HG03469 (cell line): Measurements from ENCODE around the gene PGRMC1.
A peak's percentile ranks its signal among the peaks of the same experiment; 100 is the strongest.
"Not testable (repeated sequence)": the region's sequence is repeated elsewhere in the genome, so short reads cannot be mapped to it uniquely, and the experiment has no call there.

Source experiments
- ATAC-seq: cut with Tn5 transposase; IDR thresholded peaks from one replicate; pipeline ENCODE4 v1.9.1; 2021; ENCODE audit warnings: mild to moderate bottlenecking, moderate library complexity, moderate number of reproducible peaks; ENCODE audit not compliant: unreplicated experiment

The PGRMC1 gene

GRCh38 chrX:119231936-119232445 lies 4.1 kb upstream of the PGRMC1 start:
- no peak for ATAC-seq

GRCh38 chrX:119235051-119235511 lies 1.0 kb upstream of the PGRMC1 start:
- ATAC-seq = no peak

DNA sequence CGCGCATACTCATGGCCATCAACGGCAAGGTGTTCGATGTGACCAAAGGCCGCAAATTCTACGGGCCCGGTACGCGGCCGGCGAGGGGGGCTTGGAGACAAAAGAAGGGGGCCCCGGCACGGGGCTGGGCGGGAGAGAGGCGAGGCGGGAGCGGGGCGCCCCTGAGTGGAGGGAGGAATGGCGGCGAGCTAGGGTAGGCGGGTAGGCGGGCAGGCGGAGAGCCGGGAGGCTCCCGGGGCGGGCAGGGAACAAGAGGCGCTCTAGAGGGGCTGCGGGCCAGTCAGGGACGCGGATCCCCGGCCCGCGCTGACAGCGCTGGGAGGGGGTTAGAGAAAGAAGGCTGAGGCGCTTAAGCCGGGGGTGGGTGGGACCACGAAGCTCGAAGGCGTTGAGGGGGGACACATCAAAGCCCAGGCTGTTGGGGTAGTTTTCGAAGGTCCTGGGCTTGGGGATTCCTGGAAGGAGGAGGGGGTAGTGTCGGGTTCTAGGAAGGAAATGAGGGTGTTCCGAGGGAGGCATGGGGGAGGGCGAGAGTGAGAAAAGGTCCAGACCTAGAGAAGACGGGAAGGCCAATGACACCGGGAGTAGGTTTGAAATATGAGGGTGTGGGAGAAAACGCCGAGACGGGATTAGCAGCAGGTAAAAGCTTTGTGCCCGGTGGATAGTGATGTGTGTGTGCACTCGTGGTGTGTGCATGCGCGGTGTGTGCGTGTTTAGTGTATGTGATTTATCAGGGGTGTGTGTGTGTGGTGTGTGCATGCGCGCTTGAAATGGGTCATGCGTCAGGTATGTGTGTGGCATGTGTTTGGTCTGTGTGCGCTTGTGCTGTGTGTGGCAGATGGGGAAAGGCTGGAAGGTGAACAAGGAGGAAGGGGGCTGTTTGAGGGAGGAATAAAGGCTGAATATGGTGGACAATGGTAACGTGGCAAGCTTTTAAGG lies 807 bp downstream of the PGRMC1 start:
- peak; percentile 2 for ATAC-seq

DNA sequence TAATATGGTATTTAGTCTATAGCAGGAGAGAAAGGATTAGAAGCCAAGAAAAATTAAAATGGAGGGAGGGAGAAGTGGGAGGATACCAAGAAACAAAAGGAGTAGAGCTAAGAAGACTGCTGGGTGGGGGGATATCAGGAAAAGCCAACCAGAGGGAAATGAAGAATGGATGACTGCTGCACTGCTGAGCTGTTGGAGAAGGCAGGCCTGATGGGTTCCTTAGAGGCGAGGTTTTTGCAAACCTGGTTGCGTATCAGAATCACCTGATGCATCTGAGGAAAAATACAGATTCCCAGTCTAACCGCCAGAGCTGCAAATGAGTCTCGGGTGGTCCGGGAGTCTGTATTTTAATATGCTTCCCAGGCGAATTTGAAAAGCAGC lies 1.5 kb downstream of the PGRMC1 start:
- no peak for ATAC-seq

DNA sequence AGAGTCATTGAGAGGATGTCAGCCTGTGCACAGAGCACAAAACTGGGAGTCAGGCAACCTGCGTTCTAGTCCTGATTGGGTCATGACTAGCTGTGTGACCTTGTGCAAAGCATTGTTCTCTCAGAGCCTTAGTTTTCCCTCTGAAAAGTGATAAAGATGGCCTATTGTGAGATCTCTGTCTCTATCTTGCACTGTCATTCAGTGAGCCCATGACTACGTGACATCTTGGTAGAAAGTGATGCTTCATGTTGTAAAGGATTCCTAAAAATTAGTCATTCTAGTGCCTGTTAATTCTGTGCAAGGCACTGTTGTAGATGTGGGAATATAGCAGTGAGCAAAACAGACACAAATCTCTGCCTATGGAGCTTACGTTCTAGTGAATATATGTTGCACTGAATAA lies 2.5 kb downstream of the PGRMC1 start:
- no peak for ATAC-seq

DNA sequence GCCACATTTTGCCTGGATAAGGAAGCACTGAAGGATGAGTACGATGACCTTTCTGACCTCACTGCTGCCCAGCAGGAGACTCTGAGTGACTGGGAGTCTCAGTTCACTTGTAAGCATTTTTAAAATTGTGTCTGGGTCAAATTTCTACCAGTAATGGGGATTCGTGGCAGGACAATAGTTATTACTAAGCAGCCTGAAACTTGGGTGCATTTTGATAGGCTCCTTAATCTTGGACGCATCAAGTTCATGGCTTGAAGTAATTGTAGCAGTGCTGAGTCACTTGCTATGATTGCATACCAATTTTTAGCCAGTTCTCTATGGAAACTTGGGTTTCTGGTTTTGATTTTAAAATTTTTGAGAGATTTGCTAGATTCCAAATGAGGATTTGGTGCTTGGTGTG lies 4.3 kb downstream of the PGRMC1 start:
- no peak for ATAC-seq

- no peak for ATAC-seq
Measured at GRCh38 chrX:119247702-119248101, 11.6 kb downstream of the PGRMC1 start.

GRCh38 chrX:119249891-119250290 lies 13.8 kb downstream of the PGRMC1 start:
- no peak for ATAC-seq

- no peak for ATAC-seq
Measured at GRCh38 chrX:119251386-119251785, 15.3 kb downstream of the PGRMC1 start.

DNA sequence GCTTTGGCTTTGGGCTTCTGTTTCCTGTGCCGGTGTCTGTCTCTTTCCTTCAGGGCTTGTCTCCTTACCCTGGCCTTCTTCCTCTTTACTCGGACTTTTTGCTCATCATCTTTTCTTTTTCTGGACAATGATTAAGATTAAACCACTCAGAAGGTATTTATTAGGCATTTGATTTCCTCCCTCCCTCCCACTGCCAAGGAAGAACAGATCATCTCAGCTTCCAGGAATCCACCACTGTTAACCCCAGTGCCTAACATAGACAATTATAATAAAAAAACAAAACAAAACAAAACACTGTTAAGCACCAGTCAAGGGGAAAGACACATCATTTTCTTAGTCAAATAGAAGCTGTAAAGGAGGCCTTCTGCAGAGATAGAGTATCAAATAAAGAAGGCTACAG lies 16.6 kb downstream of the PGRMC1 start:
- no peak for ATAC-seq

GRCh38 chrX:119266364-119266995 lies 30.4 kb downstream of the PGRMC1 start:
- no peak for ATAC-seq

DNA sequence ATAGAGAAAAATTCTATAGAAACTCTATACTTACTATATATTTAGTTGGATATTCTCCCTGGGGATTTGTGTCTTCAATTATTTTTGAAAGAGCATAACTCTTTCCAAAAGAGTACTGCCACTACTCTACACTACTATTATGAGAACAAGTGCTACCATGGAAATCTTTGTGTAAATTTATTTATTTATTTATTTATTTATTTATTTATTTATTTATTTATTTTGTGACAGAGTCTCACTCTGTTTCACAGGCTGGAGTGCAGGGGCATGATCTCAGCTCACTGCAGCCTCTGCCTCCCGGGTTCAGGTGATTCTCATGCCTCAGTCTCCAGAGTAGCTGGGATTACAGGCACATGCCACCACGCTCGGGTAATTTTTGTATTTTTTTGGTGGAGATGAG lies 31.0 kb downstream of the PGRMC1 start:
- ATAC-seq = not testable (repeated sequence)

DNA sequence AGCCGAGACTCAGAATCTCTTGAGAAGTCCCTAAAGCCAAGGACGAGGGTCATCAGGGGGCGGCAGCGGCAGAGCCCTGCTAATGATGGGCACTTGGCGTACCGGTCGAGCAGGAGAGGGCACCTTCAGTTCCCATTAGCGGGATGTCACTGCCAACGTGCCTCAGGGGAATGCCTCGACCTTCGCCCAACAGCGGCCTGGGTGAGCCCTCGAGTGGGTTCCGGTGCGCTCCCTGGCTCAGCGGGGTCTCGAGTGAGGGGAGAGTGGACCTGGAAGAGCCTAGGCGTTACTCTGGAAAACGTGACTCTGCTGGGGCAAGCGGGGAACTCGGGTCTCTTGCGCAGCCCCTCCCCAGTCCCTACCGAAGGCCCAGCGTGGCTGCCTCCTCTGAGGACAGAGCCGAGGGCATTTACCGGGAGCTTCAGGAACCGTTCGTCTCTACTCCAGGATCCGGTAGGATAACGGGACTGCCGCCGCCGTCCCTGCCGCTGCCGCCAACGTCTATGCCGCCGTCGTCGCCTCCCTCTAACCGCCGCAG lies 36.9 kb downstream of the PGRMC1 start:
- no peak for ATAC-seq

DNA sequence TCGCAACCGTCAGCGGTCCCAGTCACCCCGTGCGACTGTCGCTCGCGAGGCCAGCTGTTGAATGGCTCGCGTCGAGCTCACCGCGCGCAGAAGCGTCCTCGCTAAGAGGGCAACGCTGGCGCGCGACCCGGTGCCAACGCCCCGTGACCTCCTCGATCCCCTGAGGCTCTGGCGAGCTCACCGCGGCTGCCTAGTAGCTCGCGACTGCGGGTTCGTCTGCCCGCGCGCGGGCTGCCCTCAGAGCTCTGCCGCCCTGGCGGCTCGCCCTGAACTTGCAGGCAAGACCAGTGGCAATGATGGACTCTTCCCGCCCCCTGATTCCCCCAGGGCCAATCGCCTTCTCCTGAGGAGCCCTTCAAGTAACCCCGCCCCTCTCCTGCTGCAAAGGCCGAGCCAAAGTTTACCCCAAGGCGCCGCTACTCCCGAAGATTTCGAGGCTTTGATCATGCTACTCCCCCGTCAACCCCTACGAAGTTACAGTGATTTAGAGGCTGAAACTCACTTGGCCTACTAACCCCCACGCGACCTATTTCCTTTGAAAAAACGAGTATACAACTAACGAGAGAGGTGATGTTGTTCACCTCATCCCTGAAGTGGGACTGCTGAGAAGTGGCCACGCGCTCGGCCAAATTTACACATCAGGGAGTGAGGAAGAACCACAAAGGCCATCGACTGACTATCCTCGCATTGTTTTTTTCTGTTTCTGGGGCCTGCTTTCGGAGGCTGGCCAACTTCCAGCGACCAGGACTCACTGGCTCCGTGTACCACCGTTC lies 37.5 kb downstream of the PGRMC1 start:
- ATAC-seq = no peak

DNA sequence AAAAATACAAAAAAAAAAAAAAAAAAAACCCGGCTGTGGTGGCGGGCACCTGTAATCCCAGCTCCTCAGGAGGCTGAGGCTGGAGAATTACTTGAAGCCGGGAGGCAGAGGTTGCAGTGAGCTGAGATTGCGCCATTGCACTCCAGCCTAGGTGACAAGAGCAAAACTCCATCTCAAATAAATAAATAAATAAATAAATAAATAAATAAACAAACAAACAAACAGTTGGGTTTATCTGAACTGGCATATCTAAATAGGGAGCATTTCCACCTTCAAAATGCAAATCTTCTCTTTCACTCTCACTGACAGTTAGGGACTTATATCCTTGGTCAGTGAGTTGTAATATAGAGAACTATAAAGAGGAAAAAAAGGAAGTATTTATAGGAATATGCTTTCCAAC lies 46.3 kb downstream of the PGRMC1 start:
- not testable (repeated sequence) for ATAC-seq

- no peak for ATAC-seq
Measured at GRCh38 chrX:119288890-119289393, 52.9 kb downstream of the PGRMC1 start.

DNA sequence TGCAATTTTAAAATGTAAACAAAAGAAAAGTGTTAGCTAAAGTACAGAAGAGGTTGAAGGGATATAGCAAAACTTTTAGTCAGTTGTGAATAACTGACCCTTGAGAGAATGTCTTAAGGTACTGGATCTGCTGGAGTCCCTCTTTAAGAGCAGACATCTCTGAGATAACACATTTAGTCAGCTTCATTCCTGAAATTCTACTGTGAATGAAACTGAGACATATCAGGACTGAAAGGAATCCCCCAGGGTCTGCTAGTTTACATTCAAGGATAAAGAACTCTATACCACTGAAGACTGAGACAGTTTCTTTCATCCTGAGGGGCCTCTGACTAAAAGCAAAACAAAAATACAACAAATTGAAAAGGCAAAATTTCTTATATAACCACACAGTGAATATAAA lies 54.4 kb downstream of the PGRMC1 start:
- ATAC-seq = no peak

DNA sequence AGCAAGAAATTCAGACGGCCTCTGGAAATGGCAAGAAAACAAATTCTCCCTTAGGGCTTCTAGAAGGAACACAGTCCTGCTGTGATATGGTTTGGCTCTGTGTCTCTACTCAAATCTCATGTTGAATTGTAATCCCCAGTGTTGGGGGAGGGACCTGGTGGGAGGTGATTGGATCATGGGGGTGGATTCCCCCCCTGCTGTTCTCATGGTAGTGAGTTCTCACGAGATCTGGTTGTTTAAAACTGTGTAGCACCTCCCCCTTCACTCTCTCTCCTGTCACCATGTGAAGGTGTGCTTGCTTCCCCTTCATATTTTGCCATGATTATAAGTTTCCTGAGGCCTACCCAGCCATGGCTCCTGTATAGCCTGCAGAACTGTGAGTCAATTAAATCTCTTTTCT lies 55.2 kb downstream of the PGRMC1 start:
- ATAC-seq = not testable (repeated sequence)

GRCh38 chrX:119292445-119292844 lies 56.4 kb downstream of the PGRMC1 start:
- ATAC-seq = no peak
